Activated naive CD4-positive, alpha-beta T cell (primary cell): ENCODE data around the gene HBS1L.

ENCODE experiments used
- DNase-seq, 4 experiments: peaks; one replicate each; lab custom pipeline; 2025; lab: John Stamatoyannopoulos, UW

Gene HBS1L

GRCh38 chr6:134949927-134950326 lies 104.7 kb downstream of the HBS1L start, which contains the start of gene ALDH8A1:
Gene ALDH8A1, minus strand, starts transcription at chr6:134950101. Its CDS starts 48 bp downstream, at chr6:134950053.
- no peak for DNase-seq

- DNase-seq: no peak
Measured at GRCh38 chr6:134948691-134949090, 105.9 kb downstream of the HBS1L start.

GRCh38 chr6:134948142-134948541 lies 106.5 kb downstream of the HBS1L start:
- DNase-seq: no peak

- DNase-seq: no peak
Measured at GRCh38 chr6:134945045-134945444, 109.6 kb downstream of the HBS1L start.

- DNase-seq: no peak
Measured at GRCh38 chr6:134943522-134944111, 111.0 kb downstream of the HBS1L start.

- no peak for DNase-seq
Measured at GRCh38 chr6:134938896-134939295, 115.7 kb downstream of the HBS1L start.

- DNase-seq: no peak
Measured at GRCh38 chr6:134937426-134937825, 117.2 kb downstream of the HBS1L start.

GRCh38 chr6:134936931-134937330 lies 117.7 kb downstream of the HBS1L start:
- no peak for DNase-seq

- no peak for DNase-seq
Measured at GRCh38 chr6:134936476-134936875, 118.1 kb downstream of the HBS1L start.

GRCh38 chr6:134934793-134935485 lies 119.7 kb downstream of the HBS1L start:
- DNase-seq: no peak

- no peak for DNase-seq
Measured at GRCh38 chr6:134932535-134933470, 121.8 kb downstream of the HBS1L start.

GRCh38 chr6:134932098-134932497 lies 122.5 kb downstream of the HBS1L start:
- DNase-seq: no peak

- DNase-seq: no peak
Measured at GRCh38 chr6:134930463-134930862, 124.2 kb downstream of the HBS1L start.

GRCh38 chr6:134928151-134928900 lies 126.3 kb downstream of the HBS1L start:
- DNase-seq: no peak

GRCh38 chr6:134925800-134926199 lies 128.8 kb downstream of the HBS1L start:
- DNase-seq: no peak

GRCh38 chr6:134921721-134922261 lies 132.8 kb downstream of the HBS1L start:
- no peak for DNase-seq

GRCh38 chr6:134921276-134921675 lies 133.3 kb downstream of the HBS1L start:
- DNase-seq: no peak

GRCh38 chr6:134920422-134920821 lies 134.2 kb downstream of the HBS1L start:
- no peak for DNase-seq

- DNase-seq: no peak
Measured at GRCh38 chr6:134918418-134918961, 136.1 kb downstream of the HBS1L start.

GRCh38 chr6:134911547-134911946 lies 143.1 kb downstream of the HBS1L start:
- no peak for DNase-seq

- DNase-seq: no peak
Measured at GRCh38 chr6:134910593-134910935, 144.1 kb downstream of the HBS1L start.
